Esophagus (tissue), 2 donors: Measurements from ENCODE around the gene HYAL1. TPM values are rescaled to one million over a fixed set of nuclear protein-coding genes. Genes with fewer than 3 reads are reported as not detected.
"Not testable (repeated sequence)": the region's sequence is repeated elsewhere in the genome, so short reads cannot be mapped to it uniquely, and the experiment has no call there.

Experiments
- H3K27ac ChIP-seq, 2 donors: one replicate each; pipeline ENCODE4 v1.5.1; 2013; ENCODE audit warnings: low read depth in 2 of 2, mild to moderate bottlenecking in 2 of 2, inconsistent platforms in 1 of 2, low read length in 1 of 2, moderate library complexity in 1 of 2
- H3K27me3 ChIP-seq, 2 donors: one replicate each; pipeline ENCODE4 v1.6.1; 2013; ENCODE audit warnings: low read length in 2 of 2, control low read depth in 1 of 2, mild to moderate bottlenecking in 1 of 2; ENCODE audit not compliant: insufficient read depth in 2 of 2, control insufficient read depth in 1 of 2
- H3K36me3 ChIP-seq, 2 donors: one replicate each; pipeline ENCODE4 v1.6.1; 2013; ENCODE audit warnings: low read length in 1 of 2; ENCODE audit not compliant: control insufficient read depth in 2 of 2, insufficient read depth in 2 of 2
- H3K4me1 ChIP-seq, 2 donors: one replicate each; pipeline ENCODE4 v1.6.1; 2013; ENCODE audit warnings: low read length in 1 of 2; ENCODE audit not compliant: control insufficient read depth in 2 of 2, insufficient read depth in 2 of 2
- H3K4me3 ChIP-seq, 2 donors: one replicate each; pipeline ENCODE4 v1.5.1; 2013; ENCODE audit warnings: low read length in 2 of 2, mild to moderate bottlenecking in 2 of 2, low read depth in 1 of 2, moderate library complexity in 1 of 2
- H3K9me3 ChIP-seq, 2 donors: one replicate each; pipeline ENCODE4 v1.6.1; 2013; ENCODE audit warnings: mild to moderate bottlenecking in 2 of 2, low read depth in 1 of 2, low read length in 1 of 2, moderate library complexity in 1 of 2; ENCODE audit not compliant: control insufficient read depth in 2 of 2, insufficient read depth in 1 of 2
- WGBS, 2 donors: extraction: QIAGEN DNeasy Blood & Tissue Kit; methylation state at CpG; one replicate each; pipeline ENCODE4 v1.1.7; 2013; 5-methylcytosine and 5-hydroxymethylcytosine counted together
- polyA plus RNA-seq, 2 donors: library from polyadenylated mRNA; stranded (reverse); fragments of 200-250 nt; gene quantifications; one replicate each; pipeline ENCODE4 v1.2.3, GENCODE V29; 2013
- donor health status: healthy with polysubstance abuse.
- donor health status: Bipolar disorder and iron deficiency.

HYAL1 gene
- polyA plus RNA-seq, 2 donors: 3.2 to 4.2 TPM

DNA sequence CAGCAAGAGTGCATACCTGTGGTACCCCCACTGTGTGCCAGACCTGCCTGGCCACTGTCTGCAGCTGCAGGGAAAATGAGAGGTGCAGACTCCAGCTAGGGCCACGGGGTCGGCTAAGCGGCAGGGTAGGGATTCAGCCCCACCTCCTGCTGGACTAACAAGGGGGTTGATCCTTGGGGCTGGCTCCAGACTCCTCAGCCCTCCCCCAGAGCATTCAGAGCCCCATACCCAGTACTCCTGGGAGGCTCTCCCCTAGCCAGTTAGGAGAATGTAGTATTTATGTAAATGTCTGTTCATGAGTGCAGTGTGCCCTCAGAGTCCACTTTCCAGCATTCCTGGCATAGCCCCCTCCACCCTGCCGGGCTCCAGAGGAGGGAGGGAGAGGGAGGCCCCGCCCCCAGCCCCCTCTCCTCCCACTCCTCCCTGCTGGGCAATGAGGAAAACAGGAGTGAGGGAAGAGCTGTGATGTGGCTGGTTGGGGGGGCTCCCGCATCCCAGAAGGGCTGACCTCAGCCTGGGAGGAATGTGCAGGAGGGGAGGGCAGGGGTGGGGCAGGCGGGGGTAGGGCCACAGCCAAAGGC, 38.9 kb downstream of the HYAL1 start:
- 26 to 35% methylated on average over 7 of the region's 7 CpGs for WGBS, 2 donors
- no peaks in the 10 kb centered on the region for H3K27me3 ChIP-seq

DNA sequence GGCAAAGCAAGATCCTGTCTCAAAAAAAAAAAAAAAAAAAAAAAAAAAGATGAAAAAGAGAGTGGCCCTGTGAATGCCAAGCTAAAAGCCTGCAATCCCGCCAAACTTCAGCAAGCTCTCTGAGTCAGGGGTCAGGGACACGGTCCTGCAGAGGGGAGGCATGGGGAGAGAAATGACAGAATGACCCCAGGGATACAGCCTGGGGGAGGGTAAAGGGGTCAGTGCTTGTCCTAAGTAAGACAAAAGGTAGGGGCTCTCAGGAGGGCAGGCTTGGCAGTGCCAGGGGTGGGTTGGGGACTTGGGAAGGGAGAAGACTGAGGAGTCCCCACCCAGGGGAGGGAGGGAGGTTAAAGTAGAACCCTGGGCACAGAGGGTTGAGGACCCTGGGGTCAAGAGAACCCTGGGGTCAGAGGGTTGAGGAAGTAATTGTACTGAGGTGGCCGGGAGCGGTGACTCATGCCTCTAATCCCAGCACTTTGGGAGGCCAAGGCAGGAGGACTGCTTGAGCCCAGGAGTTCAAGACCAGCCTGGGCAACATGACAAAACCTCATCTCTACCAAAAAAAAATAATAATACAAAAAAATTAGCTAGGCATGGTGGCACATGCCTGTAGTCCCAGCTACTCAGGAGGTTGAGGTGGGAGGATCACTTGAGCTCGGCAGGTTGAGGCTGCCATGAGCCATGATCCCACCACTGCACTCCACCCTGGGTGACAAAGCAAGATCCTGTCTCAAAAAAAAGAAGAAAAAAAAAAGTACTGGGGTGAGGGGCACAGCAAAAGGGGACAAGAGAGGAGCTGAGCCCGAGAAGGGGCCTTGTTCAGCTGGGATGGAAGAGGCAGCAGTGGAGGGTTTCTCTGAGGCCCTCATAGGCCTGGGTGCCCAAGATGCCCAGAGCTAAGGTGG, 39.6 kb downstream of the HYAL1 start:
- Histone ChIP-seq H3K36me3 (no peaks in the 10 kb centered on the region), H3K4me1 (peaks cover 3 to 26% of the 10 kb centered on the region in 2 donors), H3K27ac (peak overlapping the region; percentile 69 to 84), H3K9me3 (no peaks in the 10 kb centered on the region), H3K27me3 (no peaks in the 10 kb centered on the region), H3K4me3 (no peak overlapping the region)
- WGBS, 2 donors: 58 to 60% methylated on average over 6 of the region's 6 CpGs

More for the DNA sequence above, 38.9 kb downstream of the HYAL1 start:
- peak overlapping the region; percentile 69 to 84 for H3K27ac ChIP-seq
- no peak overlapping the region for H3K4me3 ChIP-seq
- peaks cover 9 to 30% of the 10 kb centered on the region in 2 donors for H3K4me1 ChIP-seq
- H3K36me3 ChIP-seq: no peaks in the 10 kb centered on the region
- H3K9me3 ChIP-seq: no peaks in the 10 kb centered on the region

- H3K27ac ChIP-seq: peak overlapping the region in 1 of 2 donors; percentile 5
- 85% methylated on average over 7 of the region's 7 CpGs for WGBS, 2 donors
These were observed 40.6 kb downstream of the HYAL1 start for GRCh38 chr3:50262778-50263177.

DNA sequence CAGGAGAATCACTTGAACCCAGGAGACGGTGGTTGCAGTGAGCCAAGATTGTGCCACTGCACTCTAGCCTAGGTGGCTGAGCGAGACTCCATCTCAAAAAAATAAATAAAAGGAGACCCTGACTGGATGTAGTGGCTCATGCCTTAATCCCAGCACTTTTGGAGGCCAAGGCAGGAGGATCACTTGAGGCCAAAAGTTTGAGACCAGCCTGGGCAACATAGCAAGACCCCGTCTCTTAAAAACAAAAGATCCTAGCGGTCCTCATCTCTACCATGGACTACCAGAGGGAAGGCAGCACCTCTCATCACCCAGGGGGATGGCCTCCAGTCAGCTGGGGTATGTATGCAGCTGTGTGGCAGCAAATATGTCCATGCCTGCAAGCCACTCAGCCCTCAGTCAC, 41.2 kb downstream of the HYAL1 start:
- not testable (repeated sequence) for H3K27me3 ChIP-seq, H3K36me3 ChIP-seq, H3K27ac ChIP-seq, H3K4me3 ChIP-seq, H3K9me3 ChIP-seq
- 94 to 97% methylated on average over 4 of the region's 4 CpGs for WGBS, 2 donors
- peaks cover 0 to 15% of the 10 kb centered on the region in 2 donors for H3K4me1 ChIP-seq

More at GRCh38 chr3:50262778-50263177, 40.6 kb downstream of the HYAL1 start:
- H3K4me3 ChIP-seq: no peak overlapping the region
- no peaks in the 10 kb centered on the region for H3K9me3 ChIP-seq
- H3K27me3 ChIP-seq: no peaks in the 10 kb centered on the region
- H3K36me3 ChIP-seq: peaks cover 2 to 6% of the 10 kb centered on the region in 2 donors
- peaks cover under 1 to 17% of the 10 kb centered on the region in 2 donors for H3K4me1 ChIP-seq

DNA sequence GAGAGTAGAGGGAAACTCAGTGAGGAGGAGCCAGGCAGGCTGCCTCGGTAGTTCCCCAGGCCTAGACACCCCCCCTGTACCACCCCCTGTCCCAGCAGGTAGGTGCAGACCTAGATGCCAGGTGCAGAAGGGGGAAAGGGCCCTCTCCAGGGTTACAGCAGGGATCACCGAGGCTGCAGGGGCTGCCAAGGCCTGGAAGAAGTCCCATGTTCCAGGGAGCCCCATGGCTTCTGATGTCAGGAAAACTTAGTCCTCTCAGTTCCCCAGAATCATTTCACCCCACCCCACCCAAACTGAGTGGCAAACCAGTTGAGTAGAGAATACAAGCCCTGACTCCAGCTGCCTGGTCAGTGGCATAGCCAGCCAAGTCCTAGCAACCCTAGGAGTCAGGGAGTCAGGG, 41.9 kb downstream of the HYAL1 start:
- H3K27me3 ChIP-seq: no peaks in the 10 kb centered on the region
- no peaks in the 10 kb centered on the region for H3K9me3 ChIP-seq
- peaks cover 11 to 16% of the 10 kb centered on the region in 2 donors for H3K36me3 ChIP-seq
- H3K4me3 ChIP-seq: no peak overlapping the region
- 51 to 71% methylated on average over 2 of the region's 2 CpGs for WGBS, 2 donors
- peak overlapping the region; percentile 85 to 90 for H3K27ac ChIP-seq
- H3K4me1 ChIP-seq: peaks cover 0 to 15% of the 10 kb centered on the region in 2 donors

DNA sequence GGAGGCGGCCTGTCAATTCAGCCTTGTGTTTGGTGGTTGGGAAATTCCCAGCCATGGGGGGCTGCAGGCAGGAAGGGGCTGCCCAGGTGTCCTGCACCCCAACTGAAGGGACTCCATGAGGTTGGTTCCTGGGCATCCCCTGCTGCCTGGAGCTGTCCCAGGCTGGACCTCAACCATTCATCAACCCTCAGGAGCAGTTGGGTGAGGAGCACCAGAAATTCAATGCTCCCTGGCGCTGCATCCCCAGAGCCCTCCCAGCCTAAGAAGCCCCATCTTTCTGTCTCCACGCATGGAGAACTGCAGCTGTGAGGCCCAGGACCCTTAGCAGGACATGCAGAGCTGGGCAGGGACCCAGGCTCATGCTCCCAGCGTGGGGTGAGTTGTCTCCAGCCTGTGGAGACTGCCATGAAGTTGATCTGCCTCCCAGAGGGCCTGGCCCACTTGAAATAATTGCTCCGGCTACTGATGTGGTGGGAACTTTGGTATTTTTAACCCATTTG, 42.4 kb downstream of the HYAL1 start:
- H3K4me1 ChIP-seq: peaks cover 0 to 15% of the 10 kb centered on the region in 2 donors
- 76 to 78% methylated on average over 5 of the region's 5 CpGs for WGBS, 2 donors

GRCh38 chr3:50260027-50260941, 43.1 kb downstream of the HYAL1 start:
- Histone ChIP-seq H3K27me3 (no peaks in the 10 kb centered on the region), H3K4me3 (peak overlapping the region; percentile 33 to 50), H3K36me3 (peaks cover 16 to 21% of the 10 kb centered on the region in 2 donors), H3K4me1 (peaks cover 0 to 15% of the 10 kb centered on the region in 2 donors), H3K27ac (peak overlapping the region; percentile 85 to 90), H3K9me3 (no peaks in the 10 kb centered on the region)
- WGBS, 2 donors: 2 to 4% methylated on average over 49 to 70 of the region's 70 CpGs

More for the DNA sequence above, 42.4 kb downstream of the HYAL1 start:
- H3K4me3 ChIP-seq: no peak overlapping the region
- H3K9me3 ChIP-seq: no peaks in the 10 kb centered on the region
- peaks cover 16 to 21% of the 10 kb centered on the region in 2 donors for H3K36me3 ChIP-seq
- peak overlapping the region; percentile 85 to 90 for H3K27ac ChIP-seq
- no peaks in the 10 kb centered on the region for H3K27me3 ChIP-seq

GRCh38 chr3:50259432-50260026, 43.8 kb downstream of the HYAL1 start:
- Histone ChIP-seq H3K27ac (peak overlapping the region; percentile 85 to 90), H3K4me3 (peak overlapping the region in 1 of 2 donors; percentile 33), H3K36me3 (peaks cover 16 to 21% of the 10 kb centered on the region in 2 donors), H3K9me3 (no peaks in the 10 kb centered on the region), H3K27me3 (no peaks in the 10 kb centered on the region), H3K4me1 (peaks cover 0 to 19% of the 10 kb centered on the region in 2 donors)
- WGBS, 2 donors: 47 to 55% methylated on average over 18 of the region's 18 CpGs
